Activated T-helper 17 cell treated with anti-CD3 and anti-CD28 coated beads, Interleukin-2, amount 50 U/mL, for 72 hours (primary cell): ENCODE results near the gene COL4A2. TPM values are rescaled to one million over a fixed set of nuclear protein-coding genes. Genes with fewer than 3 reads are reported as not detected.

Experiments used
- ATAC-seq: fragments of 150-1000 bp; cut with Tn5 transposase; replicated peaks from 2 replicates; pipeline ENCODE4 v1.10.0; 2021; ENCODE audit warnings: mild to moderate bottlenecking, moderate library complexity
- H3K27ac Mint-ChIP-seq: one replicate; pipeline ENCODE4 v1.8.0; 2022; ENCODE audit warnings: mixed read lengths
- H3K27me3 Mint-ChIP-seq: one replicate; pipeline ENCODE4 v1.8.0; 2022; ENCODE audit warnings: mixed read lengths
- H3K36me3 Mint-ChIP-seq: one replicate; pipeline ENCODE4 v1.8.0; 2022; ENCODE audit warnings: low read depth, mild to moderate bottlenecking, mixed read lengths
- H3K4me1 Mint-ChIP-seq: one replicate; pipeline ENCODE4 v1.8.0; 2022; ENCODE audit warnings: mixed read lengths
- H3K4me3 Mint-ChIP-seq: one replicate; pipeline ENCODE4 v1.8.0; 2022; ENCODE audit warnings: mild to moderate bottlenecking, mixed read lengths
- H3K9me3 Mint-ChIP-seq: one replicate; pipeline ENCODE4 v1.8.0; 2022; ENCODE audit warnings: mixed read lengths
- total RNA-seq, 2 donors: library from RNA; stranded (reverse); gene quantifications; one replicate each; pipeline ENCODE4 v1.2.3, GENCODE V29; 2022

COL4A2 gene
- total RNA-seq, 2 donors from 2014 or later: 0.56 TPM; not detected in 1

GRCh38 chr13:110337247-110337646, 30.2 kb downstream of the COL4A2 start:
- no peak for ATAC-seq
- Mint-ChIP-seq H3K27ac (no peak overlapping the region), H3K4me3 (no peak overlapping the region), H3K9me3 (peaks cover 6% of the 10 kb centered on the region), H3K27me3 (peaks cover 38% of the 10 kb centered on the region), H3K36me3 (peaks cover 4% of the 10 kb centered on the region), H3K4me1 (peaks cover 15% of the 10 kb centered on the region)

GRCh38 chr13:110338441-110339101, 31.5 kb downstream of the COL4A2 start:
- Mint-ChIP-seq H3K4me3 (no peak overlapping the region), H3K27ac (no peak overlapping the region), H3K36me3 (peaks cover 4% of the 10 kb centered on the region), H3K27me3 (peaks cover 33% of the 10 kb centered on the region), H3K4me1 (peaks cover 15% of the 10 kb centered on the region), H3K9me3 (peaks cover 3% of the 10 kb centered on the region)
- no peak for ATAC-seq

- Mint-ChIP-seq H3K9me3 (peaks cover 3% of the 10 kb centered on the region), H3K36me3 (peaks cover 4% of the 10 kb centered on the region), H3K4me3 (no peak overlapping the region), H3K4me1 (peaks cover 15% of the 10 kb centered on the region), H3K27ac (no peak overlapping the region), H3K27me3 (peaks cover 32% of the 10 kb centered on the region)
- no peak for ATAC-seq
These were observed 32.2 kb downstream of the COL4A2 start for GRCh38 chr13:110339263-110339662.

GRCh38 chr13:110339975-110340550, 33.0 kb downstream of the COL4A2 start:
- Mint-ChIP-seq H3K4me1 (peaks cover 15% of the 10 kb centered on the region), H3K4me3 (peak overlapping the region; percentile 69), H3K36me3 (peaks cover 4% of the 10 kb centered on the region), H3K9me3 (peaks cover 3% of the 10 kb centered on the region), H3K27ac (peak overlapping the region; percentile 83), H3K27me3 (peaks cover 28% of the 10 kb centered on the region)
- ATAC-seq: no peak

GRCh38 chr13:110340812-110341444, 33.8 kb downstream of the COL4A2 start:
- Mint-ChIP-seq H3K4me1 (peaks cover 15% of the 10 kb centered on the region), H3K9me3 (no peaks in the 10 kb centered on the region), H3K27me3 (peaks cover 28% of the 10 kb centered on the region), H3K27ac (peak overlapping the region; percentile 83), H3K4me3 (peak overlapping the region; percentile 69), H3K36me3 (peaks cover 4% of the 10 kb centered on the region)
- ATAC-seq: peak; percentile 90

GRCh38 chr13:110341445-110342244, 34.6 kb downstream of the COL4A2 start:
- H3K27ac Mint-ChIP-seq: peak overlapping the region; percentile 83
- H3K4me3 Mint-ChIP-seq: peak overlapping the region; percentile 69
- peaks cover 4% of the 10 kb centered on the region for H3K36me3 Mint-ChIP-seq
- H3K4me1 Mint-ChIP-seq: peaks cover 15% of the 10 kb centered on the region
- ATAC-seq: no peak
- H3K9me3 Mint-ChIP-seq: no peaks in the 10 kb centered on the region
- H3K27me3 Mint-ChIP-seq: peaks cover 25% of the 10 kb centered on the region

- H3K9me3 Mint-ChIP-seq: no peaks in the 10 kb centered on the region
- H3K4me3 Mint-ChIP-seq: no peak overlapping the region
- H3K27ac Mint-ChIP-seq: no peak overlapping the region
- peaks cover 15% of the 10 kb centered on the region for H3K4me1 Mint-ChIP-seq
- H3K27me3 Mint-ChIP-seq: peaks cover 25% of the 10 kb centered on the region
- no peak for ATAC-seq
- peaks cover 4% of the 10 kb centered on the region for H3K36me3 Mint-ChIP-seq
These were observed 35.4 kb downstream of the COL4A2 start for GRCh38 chr13:110342474-110342873.

GRCh38 chr13:110343241-110343865, 36.3 kb downstream of the COL4A2 start:
- H3K4me3 Mint-ChIP-seq: no peak overlapping the region
- no peaks in the 10 kb centered on the region for H3K9me3 Mint-ChIP-seq
- H3K4me1 Mint-ChIP-seq: peaks cover 15% of the 10 kb centered on the region
- no peak overlapping the region for H3K27ac Mint-ChIP-seq
- peaks cover 21% of the 10 kb centered on the region for H3K27me3 Mint-ChIP-seq
- peaks cover 4% of the 10 kb centered on the region for H3K36me3 Mint-ChIP-seq
- ATAC-seq: no peak

GRCh38 chr13:110344320-110344719, 37.2 kb downstream of the COL4A2 start:
- Mint-ChIP-seq H3K4me3 (no peak overlapping the region), H3K27me3 (peaks cover 17% of the 10 kb centered on the region), H3K4me1 (peaks cover 15% of the 10 kb centered on the region), H3K27ac (no peak overlapping the region), H3K9me3 (no peaks in the 10 kb centered on the region), H3K36me3 (peaks cover 4% of the 10 kb centered on the region)
- no peak for ATAC-seq

- Mint-ChIP-seq H3K9me3 (no peaks in the 10 kb centered on the region), H3K27ac (no peak overlapping the region), H3K36me3 (peaks cover under 1% of the 10 kb centered on the region), H3K4me3 (no peak overlapping the region), H3K4me1 (peaks cover 12% of the 10 kb centered on the region), H3K27me3 (peaks cover 14% of the 10 kb centered on the region)
- no peak for ATAC-seq
These were observed 38.2 kb downstream of the COL4A2 start for GRCh38 chr13:110345266-110345665.

- Mint-ChIP-seq H3K27me3 (peaks cover 10% of the 10 kb centered on the region), H3K27ac (no peak overlapping the region), H3K4me1 (peaks cover 8% of the 10 kb centered on the region), H3K4me3 (no peak overlapping the region), H3K9me3 (no peaks in the 10 kb centered on the region), H3K36me3 (no peaks in the 10 kb centered on the region)
- no peak for ATAC-seq
These were observed 38.6 kb downstream of the COL4A2 start for GRCh38 chr13:110345701-110346100.

- Mint-ChIP-seq H3K36me3 (no peaks in the 10 kb centered on the region), H3K4me3 (no peak overlapping the region), H3K27ac (no peak overlapping the region), H3K4me1 (no peaks in the 10 kb centered on the region), H3K27me3 (peaks cover 3% of the 10 kb centered on the region), H3K9me3 (no peaks in the 10 kb centered on the region)
- no peak for ATAC-seq
These were observed 39.6 kb downstream of the COL4A2 start for GRCh38 chr13:110346661-110347067.

GRCh38 chr13:110347088-110347487, 40.0 kb downstream of the COL4A2 start:
- Mint-ChIP-seq H3K27ac (no peak overlapping the region), H3K4me1 (no peaks in the 10 kb centered on the region), H3K27me3 (no peaks in the 10 kb centered on the region), H3K9me3 (no peaks in the 10 kb centered on the region), H3K4me3 (no peak overlapping the region), H3K36me3 (no peaks in the 10 kb centered on the region)
- ATAC-seq: no peak
